Stimulated activated CD4-positive, alpha-beta T cell treated with anti-CD3 and anti-CD28 coated beads, Interleukin-4, amount 100 ng/mL, for 4 hours (primary cell): ENCODE measurements around the gene LENG9.
"Not testable (repeated sequence)": the region's sequence is repeated elsewhere in the genome, so short reads cannot be mapped to it uniquely, and the experiment has no call there.

ENCODE experiments used
- DNase-seq, 2 experiments: peaks; one replicate each; pipeline ENCODE4 v3.0.0-alpha.2; 2020

Gene LENG9

DNA sequence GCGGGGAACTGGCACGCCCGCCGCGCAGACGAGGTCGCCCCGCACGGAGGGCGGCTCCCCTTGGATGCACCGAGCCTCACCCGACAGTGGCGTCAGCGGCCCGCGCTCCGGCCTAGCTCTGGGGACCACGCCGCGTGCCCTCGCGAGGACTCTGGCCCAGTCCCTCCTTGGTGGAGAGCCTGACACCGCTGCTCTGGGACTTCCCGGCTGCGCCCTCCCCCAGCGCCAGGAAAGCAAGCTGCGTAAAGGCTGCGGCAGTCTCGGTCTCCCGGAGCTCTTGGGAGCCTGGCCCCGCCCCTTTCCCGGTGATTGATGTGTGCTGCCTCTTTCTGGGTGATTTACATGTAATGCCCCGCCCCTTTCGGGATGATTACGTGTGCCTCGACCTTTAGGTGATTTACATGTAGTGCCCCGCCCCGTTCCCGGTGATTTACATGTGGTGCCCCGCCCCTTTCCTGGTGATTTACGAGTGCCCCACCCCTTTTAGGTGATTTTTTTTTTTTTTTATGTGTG is at the start of gene LENG9:
LENG9 (minus strand) TSS at position 248 of the 513 bp plus-strand sequence. CDS start 252 bp downstream, outside the sequence.
- DNase-seq = peak; percentile 93 to 95

GRCh38 chr19:54509200-54509940 is 45.8 kb upstream of the LENG9 start:
- DNase-seq = not testable (repeated sequence)

- not testable (repeated sequence) for DNase-seq
These were observed 44.9 kb upstream of the LENG9 start for GRCh38 chr19:54508487-54508886.

DNA sequence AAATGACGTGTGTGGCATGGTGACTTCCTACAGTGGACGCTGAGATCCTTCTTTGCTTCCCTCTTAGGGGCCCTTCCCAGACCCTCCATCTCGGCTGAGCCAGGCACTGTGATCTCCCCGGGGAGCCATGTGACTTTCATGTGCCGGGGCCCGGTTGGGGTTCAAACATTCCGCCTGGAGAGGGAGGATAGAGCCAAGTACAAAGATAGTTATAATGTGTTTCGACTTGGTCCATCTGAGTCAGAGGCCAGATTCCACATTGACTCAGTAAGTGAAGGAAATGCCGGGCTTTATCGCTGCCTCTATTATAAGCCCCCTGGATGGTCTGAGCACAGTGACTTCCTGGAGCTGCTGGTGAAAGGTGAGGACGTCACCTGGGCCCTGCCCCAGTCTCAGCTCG is 44.2 kb upstream of the LENG9 start:
- no peak for DNase-seq

GRCh38 chr19:54507038-54507717 is 43.6 kb upstream of the LENG9 start:
- not testable (repeated sequence) for DNase-seq

DNA sequence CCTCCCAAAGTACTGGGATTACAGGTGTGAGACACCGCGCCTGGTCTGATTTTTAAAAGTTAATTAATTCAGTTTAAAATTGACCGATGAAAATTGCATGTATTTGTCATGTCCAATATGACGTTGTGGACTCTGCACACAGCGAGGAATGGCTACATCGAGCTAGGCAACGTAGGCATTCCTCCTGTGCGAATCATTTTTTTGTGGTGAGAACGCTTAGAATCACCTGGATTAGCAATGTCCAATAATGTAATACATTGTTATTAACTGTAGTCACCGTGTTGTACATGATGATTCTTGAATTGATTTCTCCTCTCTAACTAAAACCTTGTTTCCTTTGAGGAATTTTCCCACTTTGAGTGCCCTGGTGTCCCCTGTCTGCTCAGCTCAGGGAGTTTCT is 42.5 kb upstream of the LENG9 start:
- no peak for DNase-seq

GRCh38 chr19:54505542-54505941 is 42.0 kb upstream of the LENG9 start:
- DNase-seq = not testable (repeated sequence)

GRCh38 chr19:54502518-54503048 is 39.0 kb upstream of the LENG9 start, which contains the start of gene LAIR2:
Gene LAIR2, plus strand, starts transcription at chr19:54502831. Its CDS starts 88 bp downstream, at chr19:54502919.
- no peak for DNase-seq

- not testable (repeated sequence) for DNase-seq
These were observed 34.8 kb upstream of the LENG9 start for GRCh38 chr19:54498451-54498772.

- not testable (repeated sequence) for DNase-seq
These were observed 34.3 kb upstream of the LENG9 start for GRCh38 chr19:54497747-54498450.

- DNase-seq = not testable (repeated sequence)
These were observed 31.7 kb upstream of the LENG9 start for GRCh38 chr19:54495284-54495683.

GRCh38 chr19:54493967-54494585 is 30.5 kb upstream of the LENG9 start:
- no peak for DNase-seq

DNA sequence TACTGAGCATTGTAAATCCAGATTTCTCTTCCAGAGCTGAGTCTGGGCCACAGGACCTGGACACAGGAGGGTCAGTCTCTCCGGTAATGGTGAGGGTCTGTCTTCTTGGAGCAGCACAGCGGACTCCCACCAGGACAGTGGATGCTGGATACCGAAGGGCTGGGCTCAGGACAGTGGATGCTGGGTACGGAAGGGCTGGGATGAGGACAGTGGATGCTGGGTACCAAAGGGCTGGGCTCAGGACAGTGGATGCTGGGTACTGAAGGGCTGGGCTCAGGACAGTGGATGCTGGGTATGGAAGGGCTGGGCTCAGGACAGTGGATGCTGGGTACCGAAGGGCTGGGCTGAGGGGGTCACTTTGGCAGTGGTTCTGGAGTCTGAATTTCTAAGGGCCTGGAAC is 29.5 kb upstream of the LENG9 start:
- not testable (repeated sequence) for DNase-seq

- DNase-seq = no peak
These were observed 29.0 kb upstream of the LENG9 start for GRCh38 chr19:54492568-54492967.

DNA sequence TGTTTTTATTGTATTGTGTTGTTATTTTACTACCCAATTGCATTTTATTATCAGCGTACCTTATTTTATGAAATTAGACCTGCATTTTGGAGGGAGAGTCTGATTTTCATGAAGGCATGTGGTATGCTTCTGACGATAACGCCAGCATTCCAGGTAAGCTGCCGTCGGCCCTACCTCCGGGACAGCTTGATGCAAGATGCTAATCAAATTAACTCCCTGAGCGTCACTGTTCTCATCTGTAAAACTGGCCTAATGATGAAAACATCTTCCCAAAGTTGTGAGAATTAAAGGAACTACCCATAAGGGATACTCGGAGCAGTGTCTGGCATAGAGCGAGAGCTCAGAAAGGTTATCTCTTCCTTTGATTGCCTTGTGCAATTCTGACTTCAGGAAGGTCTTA is 26.2 kb upstream of the LENG9 start:
- DNase-seq = no peak

- DNase-seq = no peak
These were observed 25.8 kb upstream of the LENG9 start for GRCh38 chr19:54489341-54489740.

DNA sequence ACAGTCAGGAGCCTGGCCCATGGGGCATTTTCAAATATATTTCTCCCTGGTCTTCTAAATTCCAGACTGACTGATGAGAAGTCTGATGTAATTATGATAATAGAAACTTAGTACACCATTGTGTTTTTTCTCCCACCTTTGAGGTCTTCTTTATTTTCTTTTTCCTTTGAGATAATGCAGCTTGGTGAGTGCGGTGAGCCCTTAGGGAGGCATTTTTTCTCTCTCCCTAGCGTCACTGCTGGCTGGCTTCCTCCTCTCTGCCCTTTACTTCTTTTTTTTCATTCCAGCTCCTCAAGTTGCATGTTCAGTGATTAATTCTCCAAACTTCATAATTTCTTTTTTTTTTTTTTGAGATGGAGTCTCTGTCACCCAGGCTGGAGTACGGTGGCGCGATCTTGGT is 22.3 kb upstream of the LENG9 start:
- no peak for DNase-seq

GRCh38 chr19:54484451-54484850 is 20.9 kb upstream of the LENG9 start:
- no peak for DNase-seq

DNA sequence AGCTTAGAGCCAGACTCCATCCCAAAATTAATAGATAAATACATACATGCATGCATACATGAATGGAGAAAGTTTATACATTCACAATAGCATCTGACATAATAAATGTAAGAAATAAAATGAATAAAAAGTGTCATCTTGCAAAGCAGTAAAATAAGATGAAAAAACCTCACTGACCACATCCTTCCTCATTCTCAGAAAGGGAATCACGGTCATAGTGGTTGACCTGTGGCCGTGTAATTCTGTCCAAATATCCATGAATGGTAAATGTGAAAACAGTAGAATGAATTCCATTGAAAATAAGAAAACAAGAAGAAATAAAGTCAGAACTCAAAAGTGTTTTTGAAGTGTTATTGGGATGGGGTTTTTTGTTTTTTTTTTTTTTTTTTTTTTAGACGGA is 19.3 kb upstream of the LENG9 start:
- DNase-seq = no peak

DNA sequence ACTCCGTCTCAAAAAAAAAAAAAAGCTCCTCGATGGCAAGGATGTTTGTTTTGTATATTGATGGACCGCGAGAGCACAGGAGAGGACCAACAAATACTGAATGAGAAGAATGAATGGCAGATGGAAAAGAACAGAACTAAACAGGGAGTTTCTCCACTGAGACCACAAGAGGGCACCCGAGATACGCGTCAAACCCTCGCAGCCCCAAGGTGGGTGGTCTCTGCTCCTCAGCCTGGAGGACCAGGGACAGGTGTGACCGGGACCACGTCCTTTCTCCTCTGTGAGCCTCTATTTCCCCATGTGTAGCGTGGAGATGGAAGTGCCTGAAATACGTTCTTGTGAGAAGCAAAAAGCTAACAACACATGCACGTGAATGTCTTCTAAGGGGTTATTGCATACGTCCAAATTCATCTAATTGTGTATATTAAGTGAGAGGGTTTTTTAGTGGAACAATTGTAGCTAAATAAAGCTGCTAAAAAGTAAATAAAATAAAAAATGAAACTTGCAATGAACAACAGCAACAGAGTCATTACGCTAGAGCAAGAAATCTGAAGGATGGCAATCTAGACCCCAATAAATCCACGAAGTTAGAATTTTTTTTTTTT is 17.9 kb upstream of the LENG9 start:
- peak; percentile 24 to 31 for DNase-seq

- no peak for DNase-seq
These were observed 16.5 kb upstream of the LENG9 start for GRCh38 chr19:54480051-54480450.

DNA sequence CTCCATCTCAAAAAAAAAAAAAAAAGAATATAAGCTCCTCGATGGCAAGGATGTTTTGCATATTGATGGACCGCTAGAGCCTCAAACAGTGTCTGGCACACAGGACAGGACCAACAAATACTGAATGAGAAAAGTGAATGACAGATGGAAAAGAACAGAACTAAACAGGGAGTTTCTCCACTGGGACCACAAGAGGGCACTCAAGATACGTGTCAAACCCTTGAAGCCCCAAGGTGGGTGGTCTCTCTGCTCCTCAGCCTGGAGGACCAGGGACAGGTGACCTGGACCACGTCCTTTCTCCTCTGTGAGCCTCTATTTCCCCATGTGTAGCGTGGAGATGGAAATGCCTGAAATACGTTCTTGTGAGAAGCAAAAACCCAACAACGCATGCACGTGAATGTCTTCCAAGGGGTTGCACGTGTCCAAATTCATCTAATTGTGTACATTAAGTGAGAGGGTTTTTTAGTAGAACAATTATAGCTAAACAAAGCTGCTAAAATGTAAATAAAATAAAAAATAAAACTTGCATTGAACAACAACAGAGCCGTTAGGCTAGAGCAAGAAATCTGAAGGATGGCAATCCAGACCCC is 15.2 kb upstream of the LENG9 start:
- no peak for DNase-seq
